Stimulated activated CD4-positive, alpha-beta T cell treated with anti-CD3 and anti-CD28 coated beads, Interleukin-12 subunit alpha, Interleukin-12 subunit beta, amount 100 ng/mL, for 48 hours (primary cell): ENCODE results near the gene SVIL.
"Not testable (repeated sequence)": the region's sequence is repeated elsewhere in the genome, so short reads cannot be mapped to it uniquely, and the experiment has no call there.

Experiments used
- DNase-seq, 3 donors: peaks; one replicate each; pipeline ENCODE4 v3.0.0-alpha.2; 2020; ENCODE audit warnings: low read depth in 2 of 3, low spot score in 1 of 3

SVIL gene

DNA sequence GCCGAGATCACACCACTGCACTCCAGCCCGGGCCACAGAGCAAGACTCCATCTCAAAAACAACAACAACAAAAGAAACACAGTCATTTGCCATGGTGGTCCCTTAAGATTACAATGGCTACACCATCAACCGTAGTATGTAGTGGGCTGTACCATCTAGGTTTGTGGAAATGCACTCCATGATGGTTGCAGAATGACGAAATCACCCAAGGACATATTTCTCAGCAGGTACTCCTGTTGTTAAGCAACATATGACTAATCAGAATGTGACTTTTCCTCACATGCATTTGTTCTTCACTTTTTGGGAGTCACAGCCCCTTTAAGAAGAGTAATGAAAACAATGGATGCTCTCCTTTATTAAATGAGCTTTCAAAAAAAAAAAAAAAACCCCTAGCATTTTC lies 11.0 kb downstream of the SVIL start:
- DNase-seq = no peak

DNA sequence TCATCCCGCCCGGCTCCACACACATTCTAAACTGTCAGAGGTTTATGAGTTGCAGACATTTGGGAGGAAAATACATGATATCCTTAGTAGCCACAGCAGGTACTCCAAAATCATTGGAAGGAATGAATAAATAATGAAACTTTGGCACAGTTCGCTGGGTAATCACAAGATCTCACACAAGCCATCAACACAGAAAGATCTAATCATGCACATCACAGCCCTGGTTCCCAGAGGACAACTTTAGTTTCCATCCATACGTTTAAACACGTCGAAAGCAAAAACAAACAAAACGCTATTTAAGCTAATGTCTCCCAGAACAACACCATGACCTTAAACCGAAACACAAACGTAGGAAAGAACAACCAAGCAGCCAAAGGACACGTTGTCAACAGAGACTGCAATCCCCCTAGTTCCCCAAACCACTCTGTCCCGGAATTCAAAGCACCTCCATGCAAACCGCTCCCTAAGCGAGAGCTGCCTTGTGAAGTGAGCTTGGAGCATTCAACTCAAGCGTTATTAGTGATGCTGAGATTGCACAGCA lies 12.3 kb downstream of the SVIL start:
- no peak for DNase-seq

DNA sequence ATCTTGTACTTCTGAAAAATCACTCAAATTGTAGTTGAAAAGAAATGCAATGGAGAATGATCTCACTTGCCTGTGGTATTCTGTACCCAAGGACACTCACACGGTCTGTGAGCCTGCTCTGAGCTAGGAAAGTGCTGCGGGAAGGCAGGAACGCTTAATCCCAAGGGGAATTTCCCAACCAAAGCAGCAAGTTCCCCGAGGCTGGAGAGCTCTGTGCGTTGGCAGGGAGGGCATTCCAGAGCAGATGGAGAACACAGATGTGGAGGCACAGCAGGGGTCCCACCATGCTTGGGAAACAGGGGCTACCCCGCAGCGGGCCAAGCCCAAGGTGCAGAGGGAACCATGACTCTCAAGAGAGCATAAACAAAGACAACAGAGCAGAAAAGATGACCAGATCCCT lies 13.6 kb downstream of the SVIL start:
- DNase-seq = no peak

DNA sequence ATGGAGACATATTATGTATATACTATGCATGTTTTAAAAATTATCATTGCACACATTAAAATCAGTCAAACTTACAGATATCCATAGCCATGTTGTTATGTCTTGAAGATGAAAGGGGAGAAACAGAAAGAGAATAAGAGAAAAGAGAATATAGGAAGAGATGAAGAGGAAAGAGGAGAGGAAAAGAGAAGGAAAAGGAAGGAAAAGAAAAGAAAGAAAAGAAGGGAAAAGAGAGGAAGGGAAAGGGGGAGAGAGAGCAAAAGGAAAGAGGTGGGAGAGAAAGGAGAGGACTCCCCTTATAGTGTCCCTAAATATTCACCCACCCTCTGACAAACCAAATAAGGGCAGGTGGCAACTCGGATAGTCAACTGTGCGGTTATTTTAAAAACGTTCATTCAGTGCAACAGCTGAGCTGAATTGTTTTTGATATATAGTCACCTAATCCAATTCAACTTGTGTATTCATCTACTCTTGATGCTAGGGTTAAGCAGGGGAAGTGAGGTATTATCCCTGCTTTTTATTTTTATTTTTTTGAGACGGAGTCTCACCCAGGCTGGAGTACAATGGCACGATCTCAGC lies 14.6 kb downstream of the SVIL start:
- DNase-seq = no peak

DNA sequence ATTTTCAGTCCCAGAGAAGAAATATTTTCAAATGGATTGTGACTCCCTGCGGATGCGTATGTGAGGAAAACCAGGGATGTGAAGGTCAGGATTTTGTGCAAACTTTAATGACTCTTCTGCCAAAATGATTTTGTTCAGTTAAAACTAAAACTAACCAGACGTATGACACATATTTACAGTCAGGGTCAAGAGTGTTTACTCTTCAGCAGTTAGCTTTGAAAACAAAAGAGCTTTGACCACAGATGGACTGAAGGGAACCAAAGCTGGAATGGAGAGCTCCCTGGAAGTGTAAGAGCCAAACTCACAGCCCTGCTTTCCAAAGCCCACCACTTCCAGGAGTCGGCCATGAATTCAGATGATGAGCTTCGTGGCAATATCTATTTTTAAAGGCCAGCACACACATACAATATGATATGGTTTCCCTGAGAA lies 15.5 kb downstream of the SVIL start:
- DNase-seq = no peak

DNA sequence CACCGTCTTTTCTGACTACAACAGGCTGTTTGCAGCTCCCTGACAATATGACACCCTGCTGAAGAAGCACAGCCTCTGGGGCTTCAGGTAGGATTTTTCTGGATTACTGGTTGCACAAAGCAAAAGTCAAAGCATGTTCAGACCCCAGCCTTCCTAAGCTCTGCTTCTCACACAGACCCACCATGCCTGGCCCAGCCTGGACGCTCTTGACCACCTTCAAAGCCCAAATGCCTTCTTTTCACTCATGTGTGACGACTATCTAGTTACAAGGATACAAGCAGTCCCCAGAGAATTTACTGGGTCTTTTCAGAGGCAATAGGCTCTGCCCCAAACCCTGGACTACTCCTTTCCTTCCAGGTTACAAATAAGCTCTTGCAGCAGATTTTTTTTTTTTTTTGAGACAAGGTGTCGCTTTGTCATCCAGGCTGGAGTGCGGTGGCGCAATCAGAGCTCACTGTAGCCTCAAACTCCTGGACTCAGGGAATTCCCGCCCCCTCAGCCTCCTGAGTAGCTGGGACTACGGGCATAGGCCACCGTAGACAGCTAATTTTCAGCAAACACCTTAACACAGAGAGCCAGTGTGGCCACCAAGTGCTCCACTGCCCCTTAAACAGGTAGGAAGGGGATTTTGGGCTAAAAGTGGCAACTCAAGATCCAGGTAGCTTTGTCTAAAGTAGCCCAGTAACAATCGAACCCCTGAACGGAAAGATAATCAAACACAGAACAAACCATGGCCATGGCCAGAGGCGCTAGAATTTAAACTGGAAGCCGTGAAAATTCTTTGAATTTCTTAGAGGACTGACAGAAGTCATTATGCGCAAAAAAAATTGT lies 16.2 kb downstream of the SVIL start:
- no peak for DNase-seq

DNA sequence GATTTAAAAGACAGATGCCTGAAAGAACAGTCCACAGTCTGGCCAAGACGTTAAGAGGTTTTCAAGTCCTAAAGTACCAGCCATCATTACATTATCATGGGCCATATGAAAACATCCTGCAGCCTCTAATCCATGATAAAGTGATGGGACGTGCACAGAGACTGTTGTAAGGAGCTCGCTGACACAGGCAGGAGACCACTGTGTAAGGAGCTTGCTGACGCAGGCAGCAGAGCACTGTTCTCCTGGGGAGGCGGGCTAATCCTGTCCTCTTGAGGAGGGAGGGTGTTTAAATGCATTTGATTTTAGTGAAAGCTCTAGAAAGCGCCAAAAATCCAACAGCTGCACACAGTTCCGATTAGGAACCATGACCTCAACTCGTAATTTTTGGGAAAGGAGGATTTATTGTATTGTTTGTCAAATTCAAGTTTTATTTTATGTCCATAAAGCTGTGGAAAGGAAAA lies 16.9 kb downstream of the SVIL start:
- no peak for DNase-seq

DNA sequence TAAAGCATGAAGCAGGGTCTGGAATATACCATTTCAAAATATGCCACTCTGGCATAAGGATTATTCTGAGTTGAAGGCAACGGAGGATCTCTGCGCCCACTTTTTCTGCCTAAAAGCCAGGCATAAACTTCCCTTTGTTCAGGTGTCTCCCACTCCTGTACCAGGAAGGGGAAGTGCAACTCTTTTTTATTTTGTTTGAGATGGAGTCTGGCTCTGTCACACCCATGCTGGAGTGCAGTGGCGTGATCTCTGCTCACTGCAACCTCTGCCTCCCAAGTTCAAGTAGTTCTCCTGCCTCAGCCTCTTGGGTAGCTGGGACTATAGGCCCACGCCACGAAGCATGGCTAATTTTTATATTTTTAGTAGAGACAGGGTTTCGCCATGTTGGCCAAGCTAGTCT lies 18.2 kb downstream of the SVIL start:
- DNase-seq = no peak

DNA sequence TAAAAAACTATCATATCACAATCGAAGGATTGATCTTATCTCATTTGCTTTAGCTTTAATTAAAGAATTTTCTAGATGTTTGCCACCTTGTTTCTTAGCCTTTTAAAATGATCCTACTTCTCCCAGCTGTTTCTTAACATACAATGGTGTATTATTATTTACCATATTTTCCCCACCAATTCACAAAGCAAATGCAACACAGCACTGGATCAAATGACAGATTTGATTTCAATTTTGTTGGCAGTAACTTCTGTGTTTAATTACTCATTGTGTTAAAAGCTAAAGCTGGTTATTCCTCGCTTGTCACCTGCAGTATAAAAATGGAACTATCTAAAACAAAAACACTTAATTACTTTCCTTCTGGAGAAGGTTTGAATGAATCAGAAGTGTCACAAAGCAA lies 19.6 kb downstream of the SVIL start:
- DNase-seq = no peak

DNA sequence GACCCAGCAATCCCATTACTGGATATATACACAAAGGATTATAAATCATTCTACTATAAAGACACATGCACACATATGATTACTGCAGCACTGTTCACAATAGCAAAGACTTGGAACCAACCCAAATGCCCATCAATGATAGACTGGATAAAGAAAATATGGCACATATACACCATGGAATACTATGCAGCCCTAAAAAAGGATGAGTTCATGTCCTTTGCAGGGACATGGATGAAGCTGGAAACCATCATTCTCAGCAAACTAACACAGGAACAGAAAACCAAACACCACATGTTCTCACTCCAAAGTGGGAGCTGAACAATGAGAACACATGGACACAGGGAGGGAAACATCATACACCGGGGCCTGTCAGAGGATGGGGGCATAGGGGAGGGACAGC lies 20.5 kb downstream of the SVIL start:
- not testable (repeated sequence) for DNase-seq

DNA sequence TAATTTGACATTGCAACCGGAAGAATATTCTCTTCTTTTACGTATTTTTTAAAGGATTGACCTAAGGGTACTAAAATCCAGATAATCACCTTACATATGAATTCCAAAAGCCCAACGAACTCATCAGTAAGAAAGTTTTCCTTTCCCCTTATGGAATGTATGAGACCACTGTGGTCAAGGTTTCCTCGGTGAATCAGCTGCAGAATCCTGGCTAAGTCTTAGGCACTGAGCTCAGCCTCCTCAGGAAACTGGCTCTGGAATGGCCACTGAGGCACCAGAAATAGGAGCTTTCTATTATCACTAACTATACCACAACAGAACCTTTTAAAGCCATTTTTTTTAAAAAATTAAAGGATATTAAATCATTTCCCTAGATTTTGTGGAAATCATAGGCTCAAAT lies 21.0 kb downstream of the SVIL start:
- DNase-seq = no peak

DNA sequence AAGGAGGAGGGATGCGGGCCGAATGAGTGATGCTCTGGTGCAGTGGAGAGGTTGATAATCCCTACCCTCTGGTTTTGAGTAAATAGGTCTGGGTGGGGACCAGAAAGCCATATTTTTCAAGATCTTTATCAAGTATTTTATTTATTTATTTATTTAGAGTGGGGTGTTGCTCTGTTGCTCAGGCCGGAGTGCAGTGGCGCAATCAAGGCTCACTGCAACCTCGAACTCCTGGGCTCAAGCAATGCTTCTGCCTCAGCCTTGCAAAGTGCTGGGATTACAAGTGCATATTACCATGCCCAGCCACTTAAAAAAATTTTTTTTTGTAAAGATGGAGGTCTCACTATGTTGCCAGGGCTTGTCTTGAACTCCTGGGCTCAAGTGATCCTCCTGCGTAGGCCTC lies 21.6 kb downstream of the SVIL start:
- DNase-seq = no peak

DNA sequence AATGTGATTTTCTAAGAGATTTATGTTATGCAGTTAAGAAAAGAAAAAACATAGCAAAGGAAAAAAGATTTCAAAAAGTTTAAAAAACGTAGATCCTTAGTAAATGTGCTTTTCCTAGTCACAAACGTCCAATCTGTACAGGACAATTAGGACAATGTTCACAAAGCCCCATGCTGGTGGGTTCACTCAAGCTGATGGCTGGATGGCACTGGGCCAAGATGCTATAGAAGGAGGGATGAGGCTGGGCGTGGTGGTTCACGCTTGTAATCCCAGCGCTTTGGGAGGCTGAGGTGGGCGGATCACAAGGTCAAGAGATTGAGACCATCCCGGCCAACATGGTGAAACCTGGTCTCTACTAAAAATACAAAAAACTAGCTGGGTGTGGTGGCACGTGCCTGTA lies 22.1 kb downstream of the SVIL start:
- no peak for DNase-seq

DNA sequence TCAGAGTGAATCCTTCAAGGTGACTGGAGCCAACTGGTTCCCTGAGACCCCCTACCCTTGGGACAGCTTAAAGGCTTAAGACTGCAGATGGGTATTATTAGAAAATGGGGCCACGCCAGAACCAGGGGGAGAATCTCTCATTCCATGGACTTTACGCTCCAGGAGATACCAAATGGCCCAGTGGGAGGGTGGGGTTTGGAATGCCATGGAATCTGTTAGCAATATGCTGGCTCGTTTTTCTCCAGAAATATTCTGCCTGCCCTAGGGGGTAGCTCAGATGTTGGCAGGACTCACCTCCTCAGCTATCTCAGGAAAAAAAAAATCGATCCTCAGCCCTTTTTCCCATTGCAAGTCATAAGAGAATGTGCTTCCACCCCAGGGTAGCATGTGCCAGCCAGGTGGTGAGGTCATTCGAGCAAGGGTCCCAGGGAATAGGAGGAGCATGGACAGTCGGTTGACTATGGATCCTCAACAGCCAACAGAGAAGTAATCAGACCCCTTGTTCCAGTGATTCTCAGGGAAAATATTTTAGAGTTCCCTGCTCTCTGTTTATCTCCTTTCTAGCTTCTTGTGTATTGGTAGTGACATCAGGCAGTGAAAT lies 22.9 kb downstream of the SVIL start:
- DNase-seq = no peak

DNA sequence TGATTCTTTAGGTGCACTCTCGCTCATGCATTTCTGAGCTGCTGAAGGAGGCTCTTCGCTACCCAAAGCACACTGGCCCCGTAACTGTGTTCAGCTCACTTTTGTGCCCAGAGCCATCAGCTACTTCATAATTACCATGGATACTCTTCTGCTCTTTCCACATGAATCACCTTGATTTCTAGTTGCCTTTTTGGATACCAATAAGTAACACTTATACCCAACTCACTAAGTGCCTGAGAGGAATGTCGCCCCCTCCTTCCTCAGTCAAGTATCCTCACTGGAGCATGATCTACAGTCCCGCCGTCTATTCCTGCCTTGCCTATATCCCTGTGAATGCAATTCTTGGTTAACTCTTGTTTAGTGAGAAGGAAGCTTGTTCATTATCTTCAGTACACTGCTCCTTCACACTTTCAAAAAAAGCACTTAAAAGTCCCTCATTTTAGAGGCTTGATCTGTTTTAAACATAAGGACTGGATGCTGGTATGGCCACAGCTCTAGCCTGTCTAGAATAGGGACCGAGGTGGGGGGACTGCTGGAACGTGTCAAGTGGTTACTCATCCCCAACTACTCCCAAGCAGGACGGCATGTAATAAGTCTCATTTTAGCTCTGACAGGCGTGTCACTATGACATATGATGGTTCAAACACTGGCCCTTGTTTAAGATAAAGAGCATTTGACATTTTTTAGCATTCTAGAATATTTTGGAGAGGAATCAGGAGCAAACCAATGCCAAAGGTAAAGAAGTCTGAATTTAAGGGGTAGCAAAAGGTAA lies 23.7 kb downstream of the SVIL start:
- no peak for DNase-seq

DNA sequence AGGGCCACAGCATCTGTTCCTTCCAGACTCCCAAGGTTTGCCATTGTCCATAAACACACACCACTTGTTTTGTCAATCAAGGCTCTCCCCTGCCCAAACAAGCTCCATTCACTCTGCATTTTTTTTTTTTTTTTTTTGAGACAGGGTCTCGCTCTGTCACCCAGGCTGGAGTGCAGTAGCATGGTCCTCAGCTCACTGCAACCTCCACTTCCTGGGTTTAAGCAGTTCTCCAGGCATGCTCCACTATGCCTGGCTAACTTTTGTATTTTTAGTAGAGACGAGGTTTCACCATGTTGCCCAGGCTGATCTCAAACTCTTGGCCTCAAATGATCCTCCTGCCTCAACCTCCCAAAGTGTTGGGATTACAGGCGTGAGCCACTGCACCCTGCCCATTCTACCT lies 24.4 kb downstream of the SVIL start:
- not testable (repeated sequence) for DNase-seq

DNA sequence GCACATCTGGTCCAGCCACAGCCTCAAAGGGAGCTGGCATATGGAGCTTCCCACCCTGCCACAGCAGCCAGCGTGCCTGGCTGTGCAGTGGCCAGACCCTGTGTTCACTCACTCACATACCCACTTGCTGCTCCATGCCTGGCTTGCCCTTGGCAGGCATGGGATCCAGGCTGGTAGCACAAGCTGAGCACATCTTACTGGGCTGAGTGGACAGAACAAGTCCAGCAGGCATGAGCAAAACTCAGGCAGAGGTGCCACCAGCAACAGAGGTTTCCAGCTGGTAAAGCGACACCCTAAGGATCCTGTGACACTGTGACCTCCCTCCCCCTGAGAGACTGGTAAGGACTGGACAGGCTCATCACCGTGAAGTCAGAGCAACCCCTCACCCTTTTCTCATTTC lies 25.1 kb downstream of the SVIL start:
- DNase-seq = no peak

DNA sequence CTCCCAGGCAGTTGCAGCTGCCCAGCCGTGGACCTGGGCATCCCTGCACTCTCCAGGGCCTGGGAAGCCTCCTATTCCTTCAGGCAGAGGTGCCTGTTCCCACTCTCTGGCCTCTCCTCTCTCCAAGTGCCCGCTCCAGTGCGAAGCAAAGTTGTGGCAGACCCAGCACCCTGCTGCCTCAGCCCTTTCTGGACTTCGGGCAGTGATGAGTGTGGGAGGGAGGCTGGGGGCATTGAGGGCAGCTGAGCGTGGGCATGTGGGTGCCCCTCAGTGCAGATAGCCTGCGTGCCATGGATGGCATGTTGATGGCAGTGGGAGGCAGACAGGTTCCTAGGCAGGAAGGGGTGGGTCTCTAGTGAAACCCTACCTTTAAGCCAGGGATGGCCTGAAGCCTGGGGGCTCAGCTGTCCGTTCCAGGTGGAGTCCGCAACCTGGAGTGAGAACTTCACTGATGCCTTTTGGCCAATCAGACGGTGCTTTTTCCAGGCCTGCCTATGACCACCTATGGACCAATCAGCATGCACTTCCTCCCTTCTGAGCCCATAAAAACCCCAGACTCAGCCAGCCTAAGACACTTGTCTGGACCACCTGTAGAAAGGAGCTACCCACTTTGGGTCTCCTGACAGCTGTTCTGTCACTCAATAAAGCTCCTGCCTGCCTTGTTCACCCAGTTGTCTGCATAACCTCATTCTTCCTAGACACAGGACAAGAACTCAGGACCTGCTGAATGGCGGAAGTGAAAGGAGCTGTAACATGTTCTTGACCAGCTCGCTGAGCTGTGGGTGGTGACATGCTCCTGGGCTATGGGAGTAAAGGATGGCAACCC lies 26.1 kb downstream of the SVIL start:
- no peak for DNase-seq

DNA sequence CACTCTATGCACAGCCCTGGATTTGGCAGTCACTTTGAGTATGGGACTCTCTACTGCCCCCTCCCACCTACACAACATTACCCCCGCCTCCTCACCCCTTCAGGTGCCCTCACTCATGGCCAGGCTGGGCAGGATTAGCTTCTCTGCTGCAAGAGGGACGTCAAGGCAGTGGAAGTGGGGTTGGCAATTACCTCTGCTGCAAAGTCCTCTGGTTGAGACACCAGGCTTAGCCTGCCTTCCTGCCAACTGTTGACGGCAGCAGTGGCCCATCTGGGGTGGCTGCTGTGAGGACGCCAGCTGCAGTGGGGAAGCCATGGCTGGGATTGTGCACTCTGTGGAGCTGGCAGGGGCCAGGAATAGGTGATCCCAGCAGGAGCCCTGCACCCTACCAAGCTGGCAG lies 26.7 kb downstream of the SVIL start:
- no peak for DNase-seq

DNA sequence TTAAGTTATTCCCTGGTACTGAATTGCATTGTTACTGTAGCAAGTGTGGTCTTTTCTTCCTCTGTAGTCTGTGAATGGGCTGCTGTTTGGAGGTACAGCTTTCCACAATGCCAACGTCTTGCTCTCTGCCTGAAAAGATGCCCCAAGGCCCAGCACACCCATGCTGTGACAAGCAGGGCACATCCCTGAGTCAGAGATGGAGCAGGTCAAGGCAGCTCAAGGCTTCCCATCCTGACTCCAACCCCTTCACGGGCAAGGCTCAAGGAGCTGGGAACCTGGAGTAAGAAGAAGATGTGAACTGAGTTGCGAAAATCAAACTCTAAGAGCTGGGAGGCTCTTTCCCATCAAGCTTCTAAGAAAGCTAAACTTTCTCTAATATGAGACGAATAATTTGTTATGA lies 27.2 kb downstream of the SVIL start:
- DNase-seq = no peak

DNA sequence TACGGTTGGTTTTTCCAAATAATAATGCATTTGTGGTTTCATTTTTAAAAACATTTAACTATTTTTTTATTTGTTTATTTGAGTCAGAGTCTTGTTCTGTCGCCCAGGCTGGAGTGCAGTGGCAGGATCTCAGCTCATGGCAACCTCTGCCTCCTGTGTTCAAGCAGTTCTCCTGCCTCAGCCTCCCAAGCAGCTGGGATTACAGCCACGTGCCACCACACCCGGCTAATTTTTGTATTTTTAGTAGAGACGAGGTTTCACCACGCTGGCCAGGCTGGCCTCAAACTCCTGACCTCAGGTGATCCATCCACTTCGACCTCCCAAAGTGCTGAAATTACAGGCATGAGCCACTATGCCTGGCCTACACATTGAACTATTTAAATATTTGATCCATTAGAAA lies 28.1 kb downstream of the SVIL start:
- DNase-seq = not testable (repeated sequence)
